Endothelial cell of umbilical vein (primary cell): ENCODE measurements around the gene FAM161B. TPM values are rescaled to one million over a fixed set of nuclear protein-coding genes. Genes with fewer than 3 reads are reported as not detected.

Experiments used
- BruUV-seq: library from RNA; stranded (reverse); fragments of 400-500 nt; replicated peaks from 2 replicates; lab custom pipeline; 2021; lab: Mats Ljungman, UMichigan
- CTCF ChIA-PET: fragments of 300-600, 350-600 bp; sonication (Branson Sonifier 250); formaldehyde crosslinking; loops from one replicate; lab custom pipeline; 2021; ENCODE audit warnings: antibody characterized with exemption, inconsistent platforms; lab: Charles Lee
- POLR2A ChIA-PET: fragments of 300-600, 350-600 bp; sonication (Branson Sonifier 250); formaldehyde crosslinking; loops from one replicate; lab custom pipeline; 2021; ENCODE audit warnings: antibody characterized with exemption, inconsistent platforms; lab: Charles Lee
- DNase-seq: peaks from one replicate; pipeline ENCODE4 v3.0.0-alpha.2; 2011; ENCODE audit warnings: low read depth, low spot score
- FAIRE-seq: peaks from 2 replicates; lab custom pipeline; 2011; peaks lifted over from hg19 to GRCh38; lab: Jason Lieb, UNC
- H2AFZ ChIP-seq: 2 replicates; pipeline ENCODE4 v1.6.0; 2012; ENCODE audit warnings: low read depth, low read length, control low read depth, inconsistent platforms
- H3K27ac ChIP-seq: 2 replicates; pipeline ENCODE4 v1.5.1; 2011; ENCODE audit warnings: low read depth, mild to moderate bottlenecking, control low read depth, low read length, moderate library complexity; ENCODE audit not compliant: insufficient read depth
- H3K27me3 ChIP-seq, 2 experiments: 2 replicates each; pipeline versions ENCODE4 v1.6.0 to v1.6.1; 2011; ENCODE audit warnings: low read length in 2 of 2, mixed read lengths in 1 of 2; ENCODE audit not compliant: control insufficient read depth in 2 of 2, insufficient read depth in 2 of 2
- H3K36me3 ChIP-seq, 2 experiments: 2 replicates in 1 of 2; 3 replicates in 1 of 2; pipeline ENCODE4 v1.5.1; 2011; ENCODE audit warnings: low read length in 2 of 2, mild to moderate bottlenecking in 1 of 2, moderate library complexity in 1 of 2; ENCODE audit not compliant: control insufficient read depth in 2 of 2, insufficient read depth in 2 of 2; ENCODE audit errors: extremely low read depth in 1 of 2
- H3K4me1 ChIP-seq: 3 replicates; pipeline ENCODE4 v1.5.1; 2011; ENCODE audit warnings: mild to moderate bottlenecking, low read length; ENCODE audit not compliant: control insufficient read depth, insufficient read depth; ENCODE audit errors: extremely low read depth
- H3K4me2 ChIP-seq: 2 replicates; pipeline ENCODE4 v1.6.1; 2011; ENCODE audit warnings: low read length, control low read depth, mixed read lengths; ENCODE audit not compliant: insufficient read depth
- H3K4me3 ChIP-seq, 3 experiments: fragments of 200-600 bp in 1 of 3; sonication (generic), shearing (Covaris generic) in 1 of 3; replicated peaks in 1 of 3; 2 replicates each; pipeline ENCODE4 v1.5.1; 2011 to 2016; ENCODE audit warnings: control low read depth in 3 of 3, low read length in 3 of 3, mild to moderate bottlenecking in 2 of 3, inconsistent platforms in 1 of 3, low read depth in 1 of 3, moderate library complexity in 1 of 3; ENCODE audit not compliant: insufficient read depth in 1 of 3
- H3K79me2 ChIP-seq: 2 replicates; pipeline ENCODE4 v1.6.0; 2012; ENCODE audit warnings: low read length, inconsistent platforms; ENCODE audit not compliant: control insufficient read depth, insufficient read depth
- H3K9ac ChIP-seq: replicated peaks from 2 replicates; pipeline ENCODE3; 2011; ENCODE audit warnings: low read length, control low read depth; ENCODE audit not compliant: insufficient read depth; ENCODE audit errors: extremely low read depth
- H3K9me1 ChIP-seq: replicated peaks from 3 replicates; pipeline ENCODE4 v1.6.0; 2011; ENCODE audit warnings: mild to moderate bottlenecking, low read length; ENCODE audit not compliant: control insufficient read depth, insufficient read depth; ENCODE audit errors: extremely low read depth
- H3K9me3 ChIP-seq: replicated peaks from 2 replicates; pipeline ENCODE4 v1.5.1; 2012; ENCODE audit warnings: low read length, inconsistent platforms; ENCODE audit not compliant: control insufficient read depth, insufficient read depth
- H4K20me1 ChIP-seq: replicated peaks from 2 replicates; pipeline ENCODE3; 2011; ENCODE audit warnings: mild to moderate bottlenecking, low read length; ENCODE audit not compliant: control insufficient read depth, insufficient read depth; ENCODE audit errors: extremely low read depth
- CTCF ChIP-seq, 2 donors: IDR thresholded peaks; 1 replicate in 1 of 2; 2 replicates in 1 of 2; pipeline ENCODE4 v1.5.1; 2011; ENCODE audit warnings: low read length in 2 of 2, mild to moderate bottlenecking in 2 of 2, moderate library complexity in 2 of 2, control low read depth in 1 of 2, inconsistent platforms in 1 of 2, low read depth in 1 of 2; ENCODE audit not compliant: insufficient read depth in 1 of 2; ENCODE audit errors: extremely low read depth in 1 of 2
- EZH2 ChIP-seq: IDR thresholded peaks from 2 replicates; pipeline ENCODE4 v1.6.1; 2012; ENCODE audit warnings: borderline replicate concordance, low read depth, mild to moderate bottlenecking, moderate library complexity, low read length, inconsistent platforms; ENCODE audit not compliant: severe bottlenecking
- FOS ChIP-seq: IDR thresholded peaks from 2 replicates; pipeline ENCODE4 v1.6.1; 2011; ENCODE audit warnings: mild to moderate bottlenecking, low read length, moderate library complexity, borderline replicate concordance; ENCODE audit not compliant: insufficient read depth
- GATA2 ChIP-seq: IDR thresholded peaks from 2 replicates; pipeline ENCODE4 v1.7.0; 2011; ENCODE audit warnings: low read depth, mild to moderate bottlenecking, moderate library complexity, mixed read lengths, low read length; ENCODE audit not compliant: insufficient read length, insufficient read depth
- JUN ChIP-seq: IDR thresholded peaks from 2 replicates; pipeline ENCODE4 v1.6.1; 2011; ENCODE audit warnings: borderline replicate concordance, low read depth; ENCODE audit not compliant: insufficient read length, insufficient read depth
- MAX ChIP-seq: IDR thresholded peaks from 2 replicates; pipeline ENCODE4 v1.6.1; 2011; ENCODE audit not compliant: insufficient read depth, insufficient read length
- MYC ChIP-seq: IDR thresholded peaks from one replicate; pipeline ENCODE4 v1.6.1; 2011; ENCODE audit warnings: mild to moderate bottlenecking, low read depth, low read length
- POLR2A ChIP-seq: IDR thresholded peaks from 2 replicates; pipeline ENCODE4 v1.6.1; 2012; ENCODE audit warnings: low read depth, mild to moderate bottlenecking, control low read depth, low read length
- POLR2AphosphoS5 ChIP-seq: IDR thresholded peaks from 2 replicates; pipeline ENCODE4 v1.6.1; 2012; ENCODE audit warnings: low read depth, mild to moderate bottlenecking, control low read depth, low read length, moderate library complexity; ENCODE audit not compliant: insufficient read depth
- dilution Hi-C: fragments of 300-500 bp; cut with MboI; formaldehyde crosslinking; loops from one replicate; pipeline ENCODE4 v1.15.0; 2019; ENCODE audit warnings: low sequenced_read_pairs; ENCODE audit not compliant: extremely low pct_ligation_motif_present
- intact Hi-C: fragments of 100-400 bp; cut with micrococcal nuclease; formaldehyde crosslinking; loops from one replicate; pipeline ENCODE4 v1.10.0; 2022
- polyA plus RNA-seq, 4 experiments: library from polyadenylated mRNA; depleted of rRNA in 3 of 4; stranded (reverse) in 3 of 4; unstranded in 1 of 4; fragments of >200 nt; gene quantifications; 2 replicates each; pipeline versions ENCODE4 v1.2.1 to v1.2.3, GENCODE V29; 2011 to 2012; ENCODE audit warnings: missing spikeins in 1 of 4
- total RNA-seq: library from RNA; stranded (reverse); gene quantifications from 2 replicates; pipeline ENCODE4 v1.2.3, GENCODE V29; 2021

Gene FAM161B
- total and polyA plus RNA-seq, 2 donors (not counting 3 experiments of a cell fraction or from before 2014, with no cell fraction given), result 1.6 to 3.1 TPM

GRCh38 chr14:73997108-73997943 lies 47.4 kb upstream of the FAM161B start:
- H3K27me3 ChIP-seq, result no peaks in the 10 kb centered on the region
- dilution Hi-C loops, result no loop called here
- H3K4me1 ChIP-seq, result no peaks in the 10 kb centered on the region
- no peak overlapping the region for H3K4me3 ChIP-seq
- no peaks in the 10 kb centered on the region for H3K79me2 ChIP-seq
- no peak overlapping the region for H2AFZ ChIP-seq
- H3K27ac ChIP-seq, result no peak overlapping the region
- H3K36me3 ChIP-seq, result no peaks in the 10 kb centered on the region
- POLR2A ChIA-PET, result no interaction called here
- no peak for TF ChIP-seq POLR2AphosphoS5
- TF ChIP-seq MYC, result no peak
- no peak for TF ChIP-seq EZH2
- TF ChIP-seq GATA2, result no peak
- TF ChIP-seq JUN, result no peak
- no peak for TF ChIP-seq MAX
- TF ChIP-seq POLR2A, result no peak
- no peak for TF ChIP-seq CTCF (IDR thresholded peaks at IDR 0.05; ENCODE audit: extremely low read depth in 1 of 2, insufficient read depth in 1 of 2, low read depth in 1 of 2, low read length in 2 of 2)
- no peak for TF ChIP-seq FOS
- no peak overlapping the region for H3K9ac ChIP-seq
- intact Hi-C loops, result no loop called here
- H3K9me3 ChIP-seq, result no peaks in the 10 kb centered on the region
- CTCF ChIA-PET, result interaction anchor here (0.5 to 0.6 kb wide), 3 partner anchors 11 to 35 kb away, joined by 3 read pairs; no protein-coding TSS in a partner anchor
- no peak for FAIRE-seq
- no peaks in the 10 kb centered on the region for H4K20me1 ChIP-seq
- no peaks in the 10 kb centered on the region for H3K9me1 ChIP-seq
- BruUV-seq, result no TSS peak
- H3K4me2 ChIP-seq, result no peak overlapping the region
- no peak for DNase-seq
